PC-3 (cell line): ENCODE measurements around the gene PAQR4. TPM values are rescaled to one million over a fixed set of nuclear protein-coding genes. Genes with fewer than 3 reads are reported as not detected.

Experiments used
- ATAC-seq: fragments of 200-7000 bp; cut with Tn5 transposase; 2 replicates; pipeline ENCODE4 v1.9.1; 2020; ENCODE audit warnings: mild to moderate bottlenecking, moderate library complexity
- BruUV-seq: library from RNA; stranded (reverse); fragments of 400-500 nt; replicated peaks from 2 replicates; lab custom pipeline; 2021; lab: Mats Ljungman, UMichigan
- CTCF ChIA-PET: fragments of 300-600 bp; sonication (Branson Sonifier 250); formaldehyde crosslinking; loops from one replicate; lab custom pipeline; 2022; ENCODE audit warnings: antibody characterized with exemption; lab: Charles Lee
- POLR2A ChIA-PET: fragments of 300-600 bp; sonication (Branson Sonifier 250); formaldehyde crosslinking; loops from one replicate; lab custom pipeline; 2022; ENCODE audit warnings: antibody characterized with exemption; ENCODE audit not compliant: unreplicated experiment; lab: Charles Lee
- DNase-seq: peaks from one replicate; pipeline ENCODE4 v3.0.0-alpha.2; 2015
- H2AFZ ChIP-seq: fragments of 300-600 bp; sonication (generic); 2 replicates; pipeline ENCODE4 v1.6.0; 2016; ENCODE audit warnings: antibody characterized with exemption, low read length
- H3F3A ChIP-seq: fragments of 300-600 bp; sonication (generic); one replicate; pipeline ENCODE4 v1.6.0; 2017; ENCODE audit warnings: antibody characterized with exemption, low read length, control low read depth, mild to moderate bottlenecking; ENCODE audit not compliant: unreplicated experiment
- H3K27ac ChIP-seq: fragments of 300-600 bp; sonication (generic); 2 replicates; pipeline ENCODE4 v1.5.1; 2016; ENCODE audit warnings: mild to moderate bottlenecking, low read length
- H3K27me3 ChIP-seq: fragments of 300-600 bp; sonication (generic); 2 replicates; pipeline ENCODE4 v1.6.1; 2016; ENCODE audit warnings: low read length, mixed read lengths
- H3K36me3 ChIP-seq: fragments of 300-600 bp; sonication (generic); 2 replicates; pipeline ENCODE4 v1.6.1; 2016; ENCODE audit warnings: low read depth, mixed run types, low read length, mixed read lengths
- H3K4me1 ChIP-seq: fragments of 300-600 bp; sonication (generic); 2 replicates; pipeline ENCODE4 v1.5.1; 2016; ENCODE audit warnings: low read length; ENCODE audit not compliant: insufficient read depth
- H3K4me2 ChIP-seq: fragments of 300-600 bp; sonication (generic); 2 replicates; pipeline ENCODE4 v1.6.0; 2016; ENCODE audit warnings: low read length
- H3K4me3 ChIP-seq: fragments of 300-600 bp; sonication (generic); 2 replicates; pipeline ENCODE4 v1.5.1; 2016; ENCODE audit warnings: mild to moderate bottlenecking, low read length, mixed read lengths
- H3K79me2 ChIP-seq: fragments of 300-600 bp; sonication (generic); 2 replicates; pipeline ENCODE4 v1.6.1; 2017; ENCODE audit warnings: low read length, mixed read lengths
- H3K9ac ChIP-seq: fragments of 300-600 bp; sonication (generic); 2 replicates; pipeline ENCODE4 v1.6.0; 2016; ENCODE audit warnings: mild to moderate bottlenecking, low read length
- H3K9me2 ChIP-seq: fragments of 300-600 bp; sonication (generic); replicated peaks from 2 replicates; pipeline ENCODE4 v1.6.1; 2016; ENCODE audit warnings: mixed run types, low read length, mixed read lengths
- H3K9me3 ChIP-seq: fragments of 300-600 bp; sonication (generic); 2 replicates; pipeline ENCODE4 v1.6.1; 2016; ENCODE audit warnings: low read length, mixed read lengths
- H4K20me1 ChIP-seq: fragments of 300-600 bp; sonication (generic); 2 replicates; pipeline ENCODE4 v1.6.1; 2016; ENCODE audit warnings: low read length, mixed read lengths
- CTCF ChIP-seq: fragments of 300-600 bp; sonication (generic); conservative IDR thresholded peaks from 2 replicates; pipeline ENCODE4 v1.5.1; 2017; ENCODE audit warnings: antibody characterized with exemption, low read depth, mild to moderate bottlenecking, low read length
- EZH2 ChIP-seq: fragments of 300-600 bp; sonication (generic); IDR thresholded peaks from one replicate; pipeline ENCODE4 v1.6.1; 2017; ENCODE audit warnings: antibody characterized with exemption, mild to moderate bottlenecking, low read length; ENCODE audit not compliant: unreplicated experiment
- EZH2phosphoT487 ChIP-seq: fragments of 300-600 bp; sonication (generic); IDR thresholded peaks from 2 replicates; pipeline ENCODE4 v1.6.1; 2018; ENCODE audit warnings: mild to moderate bottlenecking, antibody characterized with exemption, low read length, borderline replicate concordance
- intact Hi-C: fragments of 100-400 bp; cut with micrococcal nuclease; formaldehyde crosslinking; loops from 2 replicates; pipeline ENCODE4 v1.9.0; 2023
- total RNA-seq: library from RNA; depleted of rRNA; stranded (reverse); fragments of >200 nt; gene quantifications from 2 replicates; pipeline ENCODE4 v1.2.3, GENCODE V29; 2014

PAQR4 gene
- total RNA-seq, 1 experiment from 2014 or later, result 37.9 TPM

- intact Hi-C loops, result no loop called here
- TF ChIP-seq EZH2 (no peak), EZH2phosphoT487 (no peak), CTCF (no peak)
- Histone ChIP-seq H3K4me2 (no peak overlapping the region), H4K20me1 (no peaks in the 10 kb centered on the region), H3K9me3 (no peaks in the 10 kb centered on the region), H3K4me3 (no peak overlapping the region), H3K27me3 (no peaks in the 10 kb centered on the region), H3K4me1 (no peaks in the 10 kb centered on the region), H2AFZ (no peak overlapping the region), H3K9me2 (no peaks in the 10 kb centered on the region), H3K9ac (no peak overlapping the region), H3F3A (no peaks in the 10 kb centered on the region), H3K36me3 (no peaks in the 10 kb centered on the region), H3K27ac (no peak overlapping the region), H3K79me2 (no peaks in the 10 kb centered on the region)
- TSS peak; percentile 58 for BruUV-seq
- POLR2A ChIA-PET, result no interaction called here
- CTCF ChIA-PET, result no interaction called here
- ATAC-seq (no peak), DNase-seq (no peak)
Observed at GRCh38 chr16:2948807-2949704, 20.1 kb upstream of the PAQR4 start.

GRCh38 chr16:2949705-2950352, 19.3 kb upstream of the PAQR4 start:
- Histone ChIP-seq H3K4me2 (no peak overlapping the region), H3K36me3 (no peaks in the 10 kb centered on the region), H3K4me3 (no peak overlapping the region), H3K4me1 (no peaks in the 10 kb centered on the region), H3K27ac (no peak overlapping the region), H4K20me1 (no peaks in the 10 kb centered on the region), H3K9me2 (no peaks in the 10 kb centered on the region), H3K9me3 (no peaks in the 10 kb centered on the region), H3K9ac (no peak overlapping the region), H3K79me2 (no peaks in the 10 kb centered on the region), H3K27me3 (no peaks in the 10 kb centered on the region), H2AFZ (no peak overlapping the region), H3F3A (no peaks in the 10 kb centered on the region)
- no TSS peak for BruUV-seq
- POLR2A ChIA-PET, result no interaction called here
- TF ChIP-seq EZH2phosphoT487 (no peak), EZH2 (no peak), CTCF (no peak)
- CTCF ChIA-PET, result interaction anchor here (0.6 kb wide), 1 partner anchor 15 kb away, joined by 15 read pairs; no protein-coding TSS in a partner anchor
- intact Hi-C loops, result no loop called here
- ATAC-seq, result no peak
- no peak for DNase-seq

- BruUV-seq, result no TSS peak
- H3K4me1 ChIP-seq, result no peaks in the 10 kb centered on the region
- H3K4me3 ChIP-seq, result no peak overlapping the region
- no peak overlapping the region for H3K27ac ChIP-seq
- no peak for DNase-seq
- H2AFZ ChIP-seq, result no peak overlapping the region
- POLR2A ChIA-PET, result no interaction called here
- H4K20me1 ChIP-seq, result no peaks in the 10 kb centered on the region
- H3F3A ChIP-seq, result no peaks in the 10 kb centered on the region
- no peak overlapping the region for H3K9ac ChIP-seq
- CTCF ChIA-PET, result interaction anchor here (0.6 kb wide), 1 partner anchor 15 kb away, joined by 15 read pairs; no protein-coding TSS in a partner anchor
- no peaks in the 10 kb centered on the region for H3K9me3 ChIP-seq
- no peaks in the 10 kb centered on the region for H3K36me3 ChIP-seq
- TF ChIP-seq EZH2 (no peak), CTCF (no peak)
- no peak for ATAC-seq
- no peaks in the 10 kb centered on the region for H3K27me3 ChIP-seq
- no peaks in the 10 kb centered on the region for H3K9me2 ChIP-seq
- intact Hi-C loops, result no loop called here
- no peak overlapping the region for H3K4me2 ChIP-seq
- H3K79me2 ChIP-seq, result no peaks in the 10 kb centered on the region
Observed at GRCh38 chr16:2950353-2950724, 18.8 kb upstream of the PAQR4 start.
